Retina (tissue), 1 donor: ENCODE data around the gene CNDP2.

Experiments used
- DNase-seq: peaks from one replicate; pipeline ENCODE4 v3.0.0-alpha.2; 2016

CNDP2 gene

DNA sequence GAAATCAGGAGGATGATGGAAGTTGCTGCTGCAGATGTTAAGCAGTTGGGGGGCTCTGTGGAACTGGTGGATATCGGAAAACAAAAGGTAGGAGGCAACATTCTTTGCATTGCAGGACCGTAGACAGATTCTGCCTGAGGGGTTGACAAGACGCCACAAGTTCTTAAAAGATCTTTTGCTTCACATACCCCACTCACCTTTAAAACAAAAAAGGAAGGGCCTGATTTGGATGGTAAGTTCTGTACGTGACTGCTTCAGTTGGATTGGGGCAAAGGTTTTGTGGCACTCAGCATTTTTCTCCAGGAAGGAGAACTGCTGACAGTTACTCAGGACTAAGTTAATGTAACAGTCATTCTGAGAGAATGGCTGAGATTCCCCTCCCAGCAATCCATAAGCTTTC is 5.2 kb downstream of the CNDP2 start:
- DNase-seq, result no peak

DNA sequence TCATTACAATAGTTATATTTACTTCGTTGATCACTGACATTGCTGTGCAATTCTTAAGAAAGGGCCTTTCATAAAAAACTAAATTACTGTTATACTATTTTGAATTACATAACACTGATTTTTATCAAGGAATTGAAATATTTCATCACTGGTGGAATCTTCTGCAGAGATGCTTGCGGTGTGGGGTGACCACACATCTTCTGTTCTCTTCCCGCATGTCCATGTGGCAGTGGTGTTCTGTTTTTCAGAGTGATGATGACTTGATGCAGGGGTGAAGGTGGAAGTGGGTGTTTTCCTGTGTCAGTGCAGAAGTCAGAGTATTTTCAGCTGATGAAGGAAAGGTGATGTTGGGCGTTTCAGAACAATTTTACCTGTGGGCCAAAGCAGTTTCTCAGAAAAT is 7.0 kb downstream of the CNDP2 start:
- DNase-seq, result no peak

DNA sequence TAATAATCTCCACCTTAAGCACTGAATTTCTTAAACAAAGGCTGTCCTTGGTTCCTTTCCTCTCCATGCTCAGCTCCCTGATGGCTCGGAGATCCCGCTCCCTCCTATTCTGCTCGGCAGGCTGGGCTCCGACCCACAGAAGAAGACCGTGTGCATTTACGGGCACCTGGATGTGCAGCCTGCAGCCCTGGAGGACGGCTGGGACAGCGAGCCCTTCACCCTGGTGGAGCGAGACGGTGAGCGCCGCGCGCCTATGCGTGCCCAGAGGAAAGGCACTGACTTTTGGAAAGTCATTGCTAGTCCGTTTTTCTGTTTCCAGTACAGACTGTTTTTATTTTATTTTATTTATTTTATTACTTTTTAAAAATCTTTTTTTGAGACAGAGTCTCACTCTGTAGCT is 9.6 kb downstream of the CNDP2 start:
- DNase-seq, result no peak

DNA sequence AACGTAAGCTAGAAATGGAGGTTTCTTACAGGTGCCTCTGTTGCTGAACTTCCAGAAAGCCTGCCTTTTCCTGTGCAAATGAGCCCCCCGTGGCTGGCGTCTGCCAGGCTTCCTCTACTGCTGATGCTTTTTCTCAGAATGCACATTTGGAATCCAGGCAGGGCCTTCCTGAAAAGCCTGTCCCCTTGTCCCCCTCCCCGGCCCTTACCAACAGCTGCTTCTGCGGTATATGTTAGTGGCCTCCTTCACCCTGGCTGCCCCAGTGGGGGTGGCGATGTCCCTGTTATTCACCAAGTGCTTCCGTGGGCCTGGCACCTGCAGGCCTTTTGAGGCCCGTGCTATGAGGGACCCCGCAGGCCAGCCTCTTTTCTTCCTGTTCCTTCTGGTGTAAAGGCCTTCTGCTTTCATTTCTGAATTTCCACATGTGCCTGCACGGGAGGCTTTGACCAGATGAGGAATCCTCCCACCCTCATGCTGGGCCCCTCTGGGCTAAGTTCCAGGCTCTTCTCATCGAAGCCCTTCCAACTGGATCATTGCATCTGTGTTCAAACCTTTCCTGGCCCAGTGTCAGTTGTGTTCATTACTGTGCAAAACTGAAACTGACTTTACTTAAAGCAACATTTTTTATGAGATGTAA is 10.4 kb downstream of the CNDP2 start:
- no peak for DNase-seq

DNA sequence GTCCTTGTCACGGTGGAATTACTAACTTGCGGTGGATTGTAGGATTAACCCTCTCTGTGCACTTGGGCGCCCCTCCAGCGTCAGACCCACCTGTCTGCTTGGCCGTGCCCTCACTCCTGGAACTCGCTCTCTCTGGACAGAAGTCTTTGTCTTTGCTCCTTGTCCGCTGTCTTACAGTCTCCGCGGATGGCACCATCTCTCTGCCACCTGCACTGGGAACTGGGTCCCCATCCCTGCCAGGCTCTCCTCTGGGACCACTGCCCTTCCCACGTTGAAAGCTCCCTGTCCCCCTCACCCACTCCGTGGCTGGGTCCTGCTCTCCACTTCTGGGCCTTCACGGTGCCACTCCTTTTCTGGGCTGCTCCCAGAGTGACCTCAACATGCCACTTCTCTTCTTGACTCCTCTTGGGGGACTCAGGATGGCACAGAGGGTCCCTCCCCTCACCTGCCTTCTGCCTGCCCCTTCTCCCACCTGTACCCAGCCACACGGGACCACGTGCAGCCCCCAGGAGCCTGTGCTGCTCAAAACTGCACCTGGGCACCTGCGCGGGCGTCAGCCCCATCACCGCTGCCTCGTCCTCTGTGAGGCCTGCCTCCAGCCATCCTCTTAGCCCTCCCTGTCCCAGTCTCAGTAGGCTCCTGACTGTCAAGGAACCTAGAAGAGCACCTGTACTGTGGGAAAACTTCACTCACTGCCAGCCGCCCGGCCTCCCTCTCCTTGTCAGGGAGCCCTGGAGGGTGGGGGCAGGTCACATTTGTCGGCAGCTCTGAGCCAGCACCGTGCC is 11.1 kb downstream of the CNDP2 start:
- no peak for DNase-seq

DNA sequence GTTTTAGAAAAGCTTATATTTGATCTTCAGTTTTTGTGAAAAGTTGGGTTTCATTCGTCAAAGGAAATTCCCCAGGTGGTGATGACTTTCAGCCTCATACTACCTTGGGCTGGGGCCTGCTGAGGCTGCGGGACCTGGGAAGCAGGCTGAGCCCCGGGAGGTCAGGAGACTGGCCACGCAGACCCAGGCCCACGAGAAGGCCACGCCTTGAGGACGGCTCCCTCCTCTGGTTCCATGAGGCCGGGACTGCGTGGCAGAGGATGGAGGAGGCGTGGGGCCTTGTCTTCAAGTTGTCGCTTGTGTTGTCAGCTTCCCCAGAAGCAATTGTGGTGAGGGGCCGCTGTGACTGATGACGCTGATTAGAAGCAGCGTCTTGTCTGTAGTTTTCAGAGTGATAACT is 11.8 kb downstream of the CNDP2 start:
- no peak for DNase-seq

DNA sequence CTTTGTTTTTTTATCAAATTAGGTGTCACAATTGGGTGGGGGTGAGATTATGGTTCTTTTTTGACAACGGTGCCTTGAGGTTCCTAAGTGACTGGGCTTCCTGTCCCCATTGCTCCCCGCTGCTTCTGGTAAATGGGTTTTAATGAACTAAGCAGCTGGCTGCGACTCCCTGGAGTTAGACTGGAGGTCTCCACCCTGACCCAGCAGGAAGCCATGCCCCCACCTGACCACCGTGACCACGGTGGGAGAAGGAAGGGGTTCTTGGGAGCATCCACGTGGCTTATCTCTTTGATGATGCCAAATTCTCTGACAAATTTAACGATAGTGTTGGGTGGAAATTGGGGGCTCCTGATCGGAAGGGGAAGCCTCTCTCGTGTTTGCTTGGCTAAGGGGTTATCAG is 12.2 kb downstream of the CNDP2 start:
- DNase-seq, result no peak

DNA sequence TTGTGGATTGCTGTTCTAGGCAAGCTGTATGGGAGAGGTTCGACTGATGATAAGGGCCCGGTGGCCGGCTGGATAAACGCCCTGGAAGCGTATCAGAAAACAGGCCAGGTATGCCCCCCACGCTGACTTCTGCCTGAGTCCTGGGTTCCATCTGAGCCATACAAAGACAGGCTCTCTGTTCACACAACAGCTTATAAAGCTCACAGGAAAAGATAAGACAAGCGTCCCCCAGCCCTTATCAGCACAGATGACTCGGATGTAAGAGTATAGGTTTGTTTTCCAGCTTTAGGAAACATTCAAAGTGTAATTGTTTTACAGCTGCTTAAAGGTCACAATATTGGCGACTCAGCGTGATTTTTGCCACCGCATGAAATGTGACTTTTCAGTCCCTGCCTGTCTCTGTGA is 12.7 kb downstream of the CNDP2 start:
- DNase-seq, result no peak

DNA sequence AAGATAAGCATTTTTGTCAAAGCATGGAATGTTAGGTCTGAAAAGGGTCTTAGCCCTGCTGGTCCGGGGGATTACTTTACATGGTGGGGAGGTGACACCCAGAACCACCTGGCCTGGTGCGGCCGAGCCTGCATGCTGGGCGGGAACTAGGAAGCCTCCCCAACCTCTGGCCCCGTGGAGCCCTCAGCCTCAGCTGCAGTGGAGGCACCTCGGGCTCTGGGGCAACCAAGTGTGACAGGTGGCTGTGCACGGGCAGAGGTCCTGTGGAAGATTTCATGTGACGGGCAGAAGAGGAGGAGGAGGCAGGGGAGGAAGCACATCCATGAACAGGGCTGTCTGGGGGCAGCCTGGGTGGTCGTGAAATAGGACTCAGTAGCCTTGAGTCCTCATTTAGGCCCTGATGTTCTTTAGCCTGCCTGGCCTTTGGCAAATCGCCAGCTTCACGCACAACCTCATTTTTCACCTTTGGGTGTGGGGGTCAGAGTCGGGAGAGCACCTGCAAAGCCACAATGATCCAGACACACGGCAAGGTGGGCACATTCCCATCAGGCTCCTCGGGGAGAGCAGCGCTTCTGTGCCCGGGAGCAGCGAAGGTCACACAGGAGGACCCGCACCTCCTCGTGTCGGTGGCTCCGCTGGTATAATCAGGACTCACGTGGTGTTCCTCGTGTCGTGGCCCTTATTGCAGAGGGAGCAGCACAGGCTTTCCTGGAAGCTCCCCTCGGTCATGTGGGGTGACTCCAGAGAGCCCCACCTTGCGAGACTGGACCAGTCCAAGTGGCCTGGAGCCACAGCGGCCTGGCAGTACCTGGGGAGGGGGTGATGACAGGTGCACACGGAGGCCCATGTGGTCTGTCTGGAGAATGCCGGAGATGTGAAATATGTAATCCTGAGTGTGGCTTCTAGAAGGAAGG is 13.9 kb downstream of the CNDP2 start:
- DNase-seq, result no peak

DNA sequence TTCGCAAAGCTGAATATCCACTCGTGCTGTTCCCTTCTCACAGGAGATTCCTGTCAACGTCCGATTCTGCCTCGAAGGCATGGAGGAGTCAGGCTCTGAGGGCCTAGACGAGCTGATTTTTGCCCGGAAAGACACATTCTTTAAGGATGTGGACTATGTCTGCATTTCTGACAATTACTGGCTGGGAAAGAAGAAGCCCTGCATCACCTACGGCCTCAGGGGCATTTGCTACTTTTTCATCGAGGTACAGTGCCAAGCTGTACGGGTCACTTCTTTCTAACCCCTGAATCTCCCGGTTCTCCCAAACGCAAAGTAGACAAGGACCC is 14.6 kb downstream of the CNDP2 start:
- no peak for DNase-seq

DNA sequence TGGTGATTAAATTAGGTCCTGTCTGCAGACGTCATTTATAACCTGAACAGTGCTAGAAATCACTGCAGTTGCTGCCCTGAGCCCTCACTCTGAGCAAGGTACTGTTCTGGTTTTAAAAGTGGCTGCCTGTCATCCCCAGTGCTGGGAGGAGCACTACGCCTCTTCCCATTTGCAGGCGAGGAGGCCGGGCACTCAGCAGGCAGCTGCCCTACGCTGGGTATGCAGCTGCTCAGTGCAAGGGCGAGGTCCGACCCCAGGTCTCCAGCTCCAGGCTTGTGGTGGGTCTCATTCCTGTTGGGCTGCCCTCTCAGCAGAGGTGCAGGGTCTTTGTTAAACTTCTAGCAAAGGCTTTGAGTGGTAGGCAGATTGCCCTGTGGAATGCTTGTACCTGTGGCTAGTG is 15.7 kb downstream of the CNDP2 start:
- no peak for DNase-seq

DNA sequence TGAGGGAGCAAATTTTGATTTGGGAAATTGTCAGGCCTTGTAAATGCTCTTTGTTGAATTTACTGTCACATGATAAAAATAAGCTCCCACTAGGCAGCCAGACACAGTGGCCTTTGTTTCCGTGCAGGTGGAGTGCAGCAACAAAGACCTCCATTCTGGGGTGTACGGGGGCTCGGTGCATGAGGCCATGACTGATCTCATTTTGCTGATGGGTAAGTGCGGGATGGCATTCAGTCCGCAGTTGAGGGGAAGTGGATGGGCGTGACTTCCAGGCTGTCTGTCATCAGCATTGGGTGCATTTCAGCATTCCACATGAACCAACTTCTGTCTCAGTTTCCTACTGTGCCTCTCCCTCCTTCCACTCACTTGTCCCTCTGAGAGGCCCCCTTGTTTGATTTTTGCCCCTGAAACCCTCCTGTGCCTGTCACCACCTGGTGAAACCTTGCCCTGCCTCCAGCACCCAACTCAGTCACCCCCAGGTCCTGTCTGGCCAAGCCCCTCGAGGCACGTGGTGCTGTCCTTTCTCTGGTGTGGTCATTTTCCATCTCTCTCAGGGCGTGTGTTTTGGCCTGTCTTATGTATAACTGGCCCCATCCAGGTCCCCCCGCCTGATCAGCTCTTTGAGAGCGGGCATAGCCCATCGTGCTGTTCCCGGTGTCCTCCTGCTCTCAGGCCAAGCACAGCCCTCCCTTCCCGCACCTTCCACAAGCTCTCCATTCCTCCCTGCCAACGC is 16.3 kb downstream of the CNDP2 start:
- DNase-seq, result no peak

DNA sequence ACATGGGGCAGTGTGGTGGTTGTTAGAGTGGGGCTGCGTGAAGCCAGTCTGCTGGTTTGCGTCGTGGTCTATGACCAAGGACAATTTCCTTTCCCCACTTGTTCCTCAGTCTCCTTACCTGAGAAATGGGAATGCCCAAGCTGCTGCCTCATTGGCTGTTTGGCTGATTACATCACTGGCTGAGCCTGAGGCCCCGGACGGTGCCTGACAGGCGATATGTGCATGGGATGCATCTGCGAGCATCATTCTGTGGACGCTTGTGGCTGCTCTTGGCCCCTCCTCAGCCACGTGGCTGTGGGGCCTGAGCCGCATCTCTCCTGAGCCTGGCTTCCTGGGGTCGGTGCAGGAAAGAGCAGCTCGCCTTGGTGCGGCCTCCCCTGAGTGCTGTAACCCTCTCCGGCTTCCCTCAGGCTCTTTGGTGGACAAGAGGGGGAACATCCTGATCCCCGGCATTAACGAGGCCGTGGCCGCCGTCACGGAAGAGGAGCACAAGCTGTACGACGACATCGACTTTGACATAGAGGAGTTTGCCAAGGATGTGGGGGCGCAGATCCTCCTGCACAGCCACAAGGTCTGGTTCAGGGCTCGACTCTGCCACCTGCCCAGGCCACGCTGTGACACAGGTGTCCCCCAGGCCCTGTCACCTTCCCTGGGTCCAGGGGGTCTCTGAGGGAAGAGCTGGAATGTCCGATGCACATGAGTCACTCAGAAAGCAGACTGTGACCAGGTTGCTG is 17.2 kb downstream of the CNDP2 start:
- no peak for DNase-seq

DNA sequence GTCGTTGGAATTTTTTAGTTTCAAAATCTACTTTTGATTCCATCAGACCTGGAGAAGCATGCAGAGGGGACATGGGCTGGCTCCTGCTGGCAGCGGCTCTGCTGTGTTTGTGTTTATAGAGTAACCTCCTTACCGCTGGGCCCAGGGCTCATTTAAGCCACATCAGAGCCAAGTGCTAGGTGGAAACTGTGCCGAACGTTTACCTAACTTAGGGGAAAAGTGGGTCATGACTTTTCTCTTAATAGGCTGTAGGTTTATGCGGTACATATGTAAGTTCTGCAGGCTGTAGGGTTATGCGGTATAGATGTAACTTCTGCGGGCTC is 17.7 kb downstream of the CNDP2 start:
- no peak for DNase-seq

DNA sequence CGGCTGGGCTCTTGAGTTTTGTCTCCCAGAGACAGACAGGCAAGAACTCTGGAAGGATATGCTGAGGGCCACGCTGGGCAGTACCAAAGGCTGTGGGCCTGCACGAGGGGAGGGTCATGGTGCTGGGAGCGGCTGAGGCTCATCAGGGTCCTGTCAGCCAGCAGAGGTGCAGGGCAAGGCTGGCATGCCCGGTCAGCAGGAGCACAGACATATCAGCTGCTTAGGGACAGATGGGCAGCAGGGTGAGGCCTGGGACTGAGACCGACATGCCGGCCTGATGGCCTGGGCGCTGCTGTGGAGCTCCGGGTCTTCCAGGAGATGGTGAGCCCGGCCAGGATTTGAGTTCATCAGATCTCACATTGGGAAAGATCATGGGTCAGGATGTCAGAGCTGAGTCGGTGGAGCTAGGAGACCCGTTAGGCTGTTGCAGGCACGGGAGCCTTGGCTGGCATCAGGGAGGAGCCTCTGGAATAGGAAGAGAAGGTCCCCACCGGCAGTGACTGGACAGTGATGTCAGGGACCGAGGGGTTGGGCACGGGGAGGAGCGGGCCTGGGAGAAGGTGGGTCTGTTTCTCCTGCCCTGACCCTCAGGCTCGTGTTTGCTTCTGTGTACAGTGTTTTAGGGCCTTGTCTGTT is 18.8 kb downstream of the CNDP2 start:
- DNase-seq, result no peak

DNA sequence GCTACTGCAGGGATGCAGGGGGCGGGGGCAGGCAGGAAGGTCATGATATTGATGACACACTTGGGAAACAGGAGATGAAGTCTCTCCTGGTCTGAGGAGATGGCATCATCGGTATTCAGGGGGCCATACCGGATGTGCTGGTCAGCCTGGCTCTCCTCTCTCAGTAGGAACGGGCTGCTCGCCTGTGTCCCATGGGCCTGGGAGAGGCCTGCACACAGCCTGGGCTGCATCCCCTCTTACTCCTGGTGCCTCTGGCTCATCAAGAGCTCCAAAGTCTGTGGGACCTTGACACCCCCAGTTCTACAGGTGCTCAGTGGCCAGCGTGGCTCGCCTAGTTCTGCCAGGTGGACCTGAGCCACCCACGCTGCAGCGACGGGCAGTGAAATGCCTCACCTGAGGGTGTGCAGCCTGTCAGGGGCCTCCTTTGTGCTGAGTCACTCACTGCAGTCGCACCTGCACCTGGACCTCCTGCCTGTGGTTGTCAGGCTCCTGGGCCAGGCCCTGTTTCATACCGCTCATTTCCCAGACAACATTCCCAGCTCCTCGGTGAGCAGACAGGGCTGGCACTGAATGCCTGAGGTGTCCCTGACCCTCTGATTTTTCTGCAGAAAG is 19.6 kb downstream of the CNDP2 start:
- DNase-seq, result no peak

DNA sequence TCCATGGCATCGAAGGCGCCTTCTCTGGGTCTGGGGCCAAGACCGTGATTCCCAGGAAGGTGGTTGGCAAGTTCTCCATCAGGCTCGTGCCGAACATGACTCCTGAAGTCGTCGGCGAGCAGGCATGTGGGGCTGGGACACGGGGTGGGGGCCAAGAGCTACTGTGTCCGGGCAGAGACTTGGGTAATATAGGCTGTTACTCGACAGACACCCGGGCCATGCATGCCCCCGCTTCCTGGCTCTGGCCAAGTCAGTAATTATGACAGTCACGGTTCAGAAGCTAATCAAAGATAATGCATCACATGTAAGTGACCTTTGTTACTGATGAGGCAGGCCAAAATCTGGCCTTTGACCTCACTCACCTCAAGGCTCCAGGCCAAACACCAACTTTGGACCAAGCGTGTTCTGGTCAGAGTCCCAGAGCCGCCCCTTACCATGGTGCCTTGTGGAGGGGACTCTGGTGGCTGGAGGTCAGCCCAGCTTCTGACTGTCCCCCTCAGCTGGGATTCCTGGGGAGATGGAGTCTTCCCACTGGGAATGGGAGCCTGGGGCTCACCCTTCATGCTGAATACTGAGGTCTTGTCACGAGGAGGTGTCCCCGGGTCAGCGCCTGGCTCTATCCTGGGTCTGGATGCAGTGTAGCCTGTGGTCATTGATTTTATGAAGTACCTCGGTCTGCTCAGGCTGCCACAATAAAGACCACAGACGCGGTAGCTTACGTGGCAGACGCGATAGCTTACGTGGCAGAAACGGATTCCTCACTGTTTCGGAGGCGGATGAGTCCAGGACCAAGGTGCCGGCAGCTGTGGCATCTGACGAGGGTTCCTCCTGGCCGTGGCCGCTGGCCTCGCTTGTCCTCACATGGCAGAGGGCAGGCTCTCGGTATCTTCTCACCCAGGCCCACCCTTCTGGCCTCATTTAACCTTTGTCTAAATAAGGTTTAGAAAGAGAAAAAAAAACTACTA is 20.4 kb downstream of the CNDP2 start:
- DNase-seq, result no peak

DNA sequence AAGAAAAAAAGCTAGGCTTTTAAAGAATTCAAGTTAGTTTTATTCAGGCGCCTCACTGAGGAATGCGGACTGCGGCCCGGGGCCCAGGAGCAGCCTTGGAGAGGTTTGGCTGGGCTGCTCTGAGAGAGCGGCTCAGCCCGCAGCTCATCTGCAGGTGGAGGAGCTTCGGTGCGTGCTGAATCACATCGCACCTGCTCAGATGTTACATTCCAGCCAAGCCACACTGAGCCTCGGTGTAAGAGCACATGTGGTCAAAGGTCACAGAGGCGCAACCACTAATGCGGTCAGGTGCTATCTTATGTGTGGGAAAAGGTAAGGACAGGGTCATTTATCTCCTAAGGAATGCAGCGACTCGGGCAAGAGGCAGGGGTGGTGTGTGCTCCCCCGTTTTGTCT is 21.1 kb downstream of the CNDP2 start:
- DNase-seq, result no peak

DNA sequence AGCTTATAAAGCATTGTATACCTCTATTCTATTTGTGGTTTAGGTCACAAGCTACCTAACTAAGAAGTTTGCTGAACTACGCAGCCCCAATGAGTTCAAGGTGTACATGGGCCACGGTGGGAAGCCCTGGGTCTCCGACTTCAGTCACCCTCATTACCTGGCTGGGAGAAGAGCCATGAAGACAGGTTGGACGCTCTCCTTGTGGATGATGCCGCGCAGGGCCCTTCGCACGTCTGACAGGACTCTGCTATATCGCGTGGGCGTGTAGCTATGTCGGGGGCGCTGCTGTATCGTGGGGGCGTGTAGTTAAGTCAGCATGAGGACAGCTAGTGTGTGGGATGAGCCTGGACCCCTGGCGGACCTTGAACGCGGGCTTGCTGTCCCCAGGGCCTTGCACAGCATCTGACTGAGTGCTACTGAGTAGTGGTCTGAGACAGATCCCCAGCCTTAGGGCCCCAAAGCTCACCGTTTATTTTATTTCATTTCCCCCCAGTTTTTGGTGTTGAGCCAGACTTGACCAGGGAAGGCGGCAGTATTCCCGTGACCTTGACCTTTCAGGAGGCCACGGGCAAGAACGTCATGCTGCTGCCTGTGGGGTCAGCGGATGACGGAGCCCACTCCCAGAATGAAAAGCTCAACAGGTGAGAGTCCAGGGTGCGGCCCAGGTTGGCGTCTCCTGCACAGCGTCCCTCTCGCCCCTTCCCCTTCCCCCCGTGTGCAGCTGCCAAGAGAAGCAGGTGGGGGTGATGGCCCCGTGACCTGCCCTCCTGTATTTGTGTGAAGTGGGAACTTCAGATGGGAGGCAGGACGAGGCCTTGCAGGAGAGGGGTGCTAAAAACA is 22.5 kb downstream of the CNDP2 start:
- DNase-seq, result no peak
